ENCODE data around the gene TMEM247.

The TMEM247 gene

DNA sequence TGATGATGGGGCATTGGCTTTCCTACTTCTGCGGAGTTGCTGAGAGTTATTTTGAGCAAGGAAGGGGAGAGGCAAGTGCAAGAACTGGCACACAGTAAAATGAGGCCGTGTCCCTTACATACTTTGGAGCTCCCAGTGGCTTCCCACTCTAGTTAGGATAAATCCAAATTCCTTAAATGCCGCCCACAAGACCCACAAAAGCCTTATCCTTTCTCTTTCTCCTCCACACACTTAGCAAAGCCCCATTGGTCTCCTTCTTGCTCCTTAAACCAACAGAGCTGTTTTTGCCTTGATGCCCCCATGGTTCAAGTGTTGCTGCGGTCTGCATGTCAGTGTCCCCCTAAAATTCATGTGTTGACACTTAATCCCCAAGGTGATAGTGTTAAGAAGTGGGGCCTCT lies 24.3 kb downstream of the TMEM247 start:
- Histone ChIP-seq H3K27ac (no peak overlapping the region), H3K4me3 (no peak overlapping the region)
- DNase-seq (ENCODE audit: low spot score): no peak
- TF ChIP-seq, protein P1, sequence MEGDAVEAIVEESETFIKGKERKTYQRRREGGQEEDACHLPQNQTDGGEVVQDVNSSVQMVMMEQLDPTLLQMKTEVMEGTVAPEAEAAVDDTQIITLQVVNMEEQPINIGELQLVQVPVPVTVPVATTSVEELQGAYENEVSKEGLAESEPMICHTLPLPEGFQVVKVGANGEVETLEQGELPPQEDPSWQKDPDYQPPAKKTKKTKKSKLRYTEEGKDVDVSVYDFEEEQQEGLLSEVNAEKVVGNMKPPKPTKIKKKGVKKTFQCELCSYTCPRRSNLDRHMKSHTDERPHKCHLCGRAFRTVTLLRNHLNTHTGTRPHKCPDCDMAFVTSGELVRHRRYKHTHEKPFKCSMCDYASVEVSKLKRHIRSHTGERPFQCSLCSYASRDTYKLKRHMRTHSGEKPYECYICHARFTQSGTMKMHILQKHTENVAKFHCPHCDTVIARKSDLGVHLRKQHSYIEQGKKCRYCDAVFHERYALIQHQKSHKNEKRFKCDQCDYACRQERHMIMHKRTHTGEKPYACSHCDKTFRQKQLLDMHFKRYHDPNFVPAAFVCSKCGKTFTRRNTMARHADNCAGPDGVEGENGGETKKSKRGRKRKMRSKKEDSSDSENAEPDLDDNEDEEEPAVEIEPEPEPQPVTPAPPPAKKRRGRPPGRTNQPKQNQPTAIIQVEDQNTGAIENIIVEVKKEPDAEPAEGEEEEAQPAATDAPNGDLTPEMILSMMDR (IDR thresholded peaks at IDR 0.05): no peak

DNA sequence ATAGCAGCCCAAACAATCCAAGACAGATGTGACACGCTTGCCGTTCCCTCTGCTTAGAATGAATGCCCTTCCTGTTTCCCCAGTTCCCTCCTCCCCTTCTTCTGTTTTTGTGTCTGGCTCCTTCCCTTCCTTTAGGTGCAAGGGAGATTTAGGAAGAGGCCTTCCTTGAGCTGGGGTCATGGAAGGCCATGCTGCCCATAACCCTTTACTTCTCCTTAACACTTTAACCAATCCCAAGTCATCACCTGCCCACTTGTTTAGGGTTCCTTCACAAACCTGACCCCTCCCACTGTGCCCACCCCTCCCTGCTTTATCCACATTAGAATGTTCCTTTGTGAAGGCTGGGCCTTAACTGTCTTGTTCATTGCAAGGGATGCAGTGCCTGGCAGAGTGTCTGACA lies 24.9 kb downstream of the TMEM247 start:
- no peak for DNase-seq (ENCODE audit: low spot score)
- TF ChIP-seq, protein P1 (IDR thresholded peaks at IDR 0.05): no peak

DNA sequence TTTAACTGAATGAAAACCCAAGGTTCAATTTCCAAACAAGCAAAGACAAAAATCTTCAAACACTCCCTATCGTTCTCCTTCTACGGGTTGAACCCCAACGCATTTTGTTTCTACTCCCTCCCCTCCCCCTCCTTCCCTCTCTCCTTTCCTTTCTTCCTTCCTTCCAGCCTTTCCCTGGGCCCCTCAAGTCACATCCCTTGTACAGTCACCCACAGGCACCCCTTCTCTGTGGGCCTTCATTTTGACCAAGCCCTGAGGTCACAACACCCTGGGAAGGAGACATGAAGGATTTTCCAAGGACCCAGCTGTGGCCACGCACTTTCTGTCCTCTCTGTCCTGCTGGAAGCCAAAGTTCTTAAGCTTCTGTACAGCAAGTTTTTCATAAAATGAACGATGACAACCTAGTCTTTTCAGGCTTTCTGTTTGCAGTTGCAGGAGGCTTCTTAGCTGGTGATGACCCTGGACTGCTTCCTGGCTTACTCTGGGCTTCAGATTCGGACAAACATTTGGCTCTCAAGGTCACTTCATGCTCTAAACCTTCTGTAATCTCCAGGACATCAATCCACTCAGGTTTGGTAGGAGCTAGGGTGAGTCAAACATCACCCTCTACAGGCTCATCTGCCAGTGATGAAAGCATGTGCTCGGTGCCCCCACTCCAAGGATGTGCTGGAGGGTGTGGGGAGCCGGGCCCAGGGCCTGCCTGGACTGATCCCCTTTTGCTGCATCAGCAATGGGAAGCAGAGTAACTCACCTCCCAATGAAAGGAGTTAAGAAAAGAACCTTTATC lies 25.5 kb downstream of the TMEM247 start:
- TF ChIP-seq, protein P1 (IDR thresholded peaks at IDR 0.05): no peak

More for the DNA sequence above, 24.9 kb downstream of the TMEM247 start:
- no peak overlapping the region for H3K4me3 ChIP-seq
- no peak overlapping the region for H3K27ac ChIP-seq

DNA sequence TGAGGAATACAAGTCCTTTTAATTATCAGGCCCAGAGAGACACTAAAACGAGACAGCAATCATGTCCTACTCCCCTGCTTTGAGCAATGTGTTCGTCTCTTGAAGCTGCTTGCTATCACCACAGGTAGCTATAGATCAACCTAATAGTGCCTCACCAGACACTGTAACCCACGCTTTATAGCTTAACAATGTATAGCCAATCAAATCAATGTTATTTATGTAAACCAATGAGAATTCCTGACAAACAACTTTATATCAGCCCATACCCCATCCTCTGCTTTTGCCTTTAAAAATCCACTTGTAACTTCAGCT lies 26.1 kb downstream of the TMEM247 start:
- Histone ChIP-seq H3K27ac (no peak overlapping the region), H3K4me3 (no peak overlapping the region)
- DNase-seq (ENCODE audit: low spot score): no peak
- TF ChIP-seq, protein P1 (IDR thresholded peaks at IDR 0.05): no peak

More for the DNA sequence above, 25.5 kb downstream of the TMEM247 start:
- H3K27ac ChIP-seq: no peak overlapping the region
- no peak overlapping the region for H3K4me3 ChIP-seq
- DNase-seq (ENCODE audit: low spot score): no peak

DNA sequence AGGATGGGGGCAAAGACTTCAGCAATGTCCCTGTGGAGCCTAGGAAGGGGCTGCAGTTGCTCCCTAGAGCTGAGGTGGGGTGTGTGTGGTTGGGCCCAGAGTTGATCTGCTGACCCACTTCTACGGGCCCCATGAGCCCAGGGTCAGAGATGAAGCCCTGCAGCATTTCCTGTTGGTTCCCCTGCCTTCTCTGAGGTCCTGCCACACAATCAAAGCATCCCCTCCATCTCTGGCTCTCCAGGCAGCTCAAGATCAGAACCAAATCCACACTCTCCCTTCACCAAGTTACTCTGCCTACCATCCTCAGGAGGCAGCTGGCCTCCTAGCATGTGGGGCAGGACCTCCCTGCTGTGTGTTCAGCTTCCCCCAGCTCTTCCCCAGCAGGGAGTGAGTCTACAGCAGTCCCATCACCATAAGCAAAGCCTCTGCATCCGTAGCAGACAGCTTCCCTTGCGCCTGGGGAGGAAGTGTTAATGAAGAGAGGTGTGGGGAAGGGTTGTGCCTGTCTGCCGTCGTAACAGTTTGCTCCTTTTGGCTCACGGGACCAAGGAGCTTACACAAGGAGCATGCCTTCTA lies 26.9 kb downstream of the TMEM247 start:
- no peak for DNase-seq (ENCODE audit: low spot score)

DNA sequence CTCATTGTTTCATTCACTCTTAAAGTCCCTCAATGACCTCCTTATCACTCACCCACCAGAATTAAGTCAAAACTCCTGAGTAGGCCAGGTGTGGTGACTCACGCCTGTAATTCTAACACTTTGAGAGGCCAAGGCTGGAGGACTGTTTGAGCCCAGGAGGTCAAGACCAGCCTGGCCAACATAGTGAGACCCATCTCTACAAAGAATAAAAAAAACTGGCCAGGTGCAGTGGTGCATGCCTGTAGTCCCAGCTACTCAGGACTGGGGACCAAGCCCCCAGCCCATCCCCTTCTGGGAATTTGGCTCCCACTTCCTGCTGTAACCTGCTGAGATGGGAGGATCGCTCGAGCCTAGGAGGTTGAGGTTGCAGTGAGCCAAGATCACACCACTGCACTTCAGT lies 28.9 kb downstream of the TMEM247 start:
- no peak for DNase-seq (ENCODE audit: low spot score)
- Histone ChIP-seq H3K4me3 (no peak overlapping the region), H3K27ac (no peak overlapping the region)
- TF ChIP-seq, protein P1 (IDR thresholded peaks at IDR 0.05): no peak

More for the DNA sequence above, 26.9 kb downstream of the TMEM247 start:
- Histone ChIP-seq H3K4me3 (no peak overlapping the region), H3K27ac (no peak overlapping the region)
- TF ChIP-seq, protein P1 (IDR thresholded peaks at IDR 0.05): no peak

DNA sequence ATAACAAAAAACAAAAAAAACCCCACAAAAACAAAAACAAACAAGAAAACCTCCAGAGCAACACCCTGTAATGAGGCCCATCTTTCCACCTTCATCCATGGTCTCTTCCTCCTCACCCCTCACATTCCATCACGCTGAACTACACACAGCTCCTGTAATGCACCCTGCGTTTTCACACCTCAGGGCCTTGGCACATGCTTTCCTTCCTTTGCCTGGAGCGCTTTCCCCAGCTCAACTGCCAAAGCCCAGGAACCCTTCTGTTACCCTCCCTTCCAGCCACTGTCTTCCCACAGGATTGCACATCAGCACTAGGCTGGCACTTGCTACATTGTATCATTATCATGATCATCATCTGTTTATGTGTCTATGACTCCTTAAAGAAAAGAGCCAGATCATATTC lies 29.4 kb downstream of the TMEM247 start:
- Histone ChIP-seq H3K27ac (no peak overlapping the region), H3K4me3 (no peak overlapping the region)
- TF ChIP-seq, protein P1 (IDR thresholded peaks at IDR 0.05): no peak
- DNase-seq (ENCODE audit: low spot score): no peak
